Liver (tissue), 9 donors: ENCODE measurements around the gene CCDC9B. TPM values are rescaled to one million over a fixed set of nuclear protein-coding genes. Genes with fewer than 3 reads are reported as not detected.

Experiments used
- DNase-seq: peaks from one replicate; pipeline ENCODE4 v3.0.0-alpha.2; 2017; ENCODE audit warnings: low spot score
- H3K27ac ChIP-seq, 2 donors: one replicate each; pipeline ENCODE4 v1.7.0; 2013; ENCODE audit warnings: inconsistent platforms in 2 of 2, low read length in 2 of 2, control low read depth in 1 of 2, low read depth in 1 of 2, mild to moderate bottlenecking in 1 of 2
- H3K27me3 ChIP-seq, 4 donors: one replicate each; pipeline versions ENCODE4 v1.6.1 to v1.7.0; 2013; ENCODE audit warnings: low read length in 3 of 4, inconsistent platforms in 1 of 4, mild to moderate bottlenecking in 1 of 4, moderate library complexity in 1 of 4; ENCODE audit not compliant: control insufficient read depth in 4 of 4, insufficient read depth in 4 of 4
- H3K36me3 ChIP-seq, 4 donors: one replicate each; pipeline versions ENCODE4 v1.6.1 to v1.7.0; 2013; ENCODE audit warnings: low read length in 3 of 4, mild to moderate bottlenecking in 3 of 4, low read depth in 1 of 4, moderate library complexity in 1 of 4; ENCODE audit not compliant: control insufficient read depth in 4 of 4, insufficient read depth in 3 of 4
- H3K4me1 ChIP-seq, 4 donors: one replicate each; pipeline versions ENCODE4 v1.6.1 to v1.7.0; 2013; ENCODE audit warnings: low read length in 3 of 4, mild to moderate bottlenecking in 3 of 4, moderate library complexity in 1 of 4; ENCODE audit not compliant: control insufficient read depth in 4 of 4, insufficient read depth in 4 of 4
- H3K4me3 ChIP-seq, 3 donors: one replicate each; pipeline versions ENCODE4 v1.6.1 to v1.7.0; 2013; ENCODE audit warnings: low read length in 3 of 3, control low read depth in 1 of 3, low read depth in 1 of 3, mild to moderate bottlenecking in 1 of 3
- H3K9ac ChIP-seq, 2 donors: one replicate each; pipeline ENCODE4 v1.7.0; 2013; ENCODE audit warnings: low read length in 2 of 2, mild to moderate bottlenecking in 2 of 2, moderate library complexity in 2 of 2, control low read depth in 1 of 2, low read depth in 1 of 2
- H3K9me3 ChIP-seq, 4 donors: one replicate each; pipeline versions ENCODE4 v1.6.1 to v1.7.0; 2013; ENCODE audit warnings: low read length in 3 of 4; ENCODE audit not compliant: control insufficient read depth in 4 of 4
- EGR1 ChIP-seq, 2 donors: IDR thresholded peaks; 2 replicates each; pipeline ENCODE4 v1.6.1; 2016 to 2018; ENCODE audit warnings: antibody characterized with exemption in 2 of 2, low read depth in 2 of 2
- FOXA1 ChIP-seq: IDR thresholded peaks from 2 replicates; pipeline ENCODE4 v1.6.1; 2016; ENCODE audit warnings: antibody characterized with exemption
- FOXA2 ChIP-seq: IDR thresholded peaks from 2 replicates; pipeline ENCODE4 v1.6.1; 2016; ENCODE audit warnings: antibody characterized with exemption
- GABPA ChIP-seq, 2 donors: IDR thresholded peaks in 1 of 2; conservative IDR thresholded peaks in 1 of 2; 2 replicates each; pipeline ENCODE4 v1.6.1; 2016; ENCODE audit warnings: antibody characterized with exemption in 2 of 2, mild to moderate bottlenecking in 1 of 2, moderate library complexity in 1 of 2
- HNF4A ChIP-seq, 2 donors: conservative IDR thresholded peaks; 2 replicates each; pipeline ENCODE4 v1.6.1; 2016; ENCODE audit warnings: antibody characterized with exemption in 2 of 2, mild to moderate bottlenecking in 2 of 2
- HNF4G ChIP-seq: IDR thresholded peaks from 2 replicates; pipeline ENCODE4 v1.6.1; 2016; ENCODE audit warnings: antibody characterized with exemption
- JUND ChIP-seq, 2 donors: IDR thresholded peaks; 2 replicates each; pipeline ENCODE4 v1.6.1; 2016; ENCODE audit warnings: antibody characterized with exemption in 2 of 2
- NR2F2 ChIP-seq: IDR thresholded peaks from 2 replicates; pipeline ENCODE4 v1.6.1; 2016; ENCODE audit warnings: antibody characterized with exemption
- RAD21 ChIP-seq, 2 donors: IDR thresholded peaks; 2 replicates each; pipeline ENCODE4 v1.6.1; 2016; ENCODE audit warnings: antibody characterized with exemption in 2 of 2, mild to moderate bottlenecking in 2 of 2
- RXRA ChIP-seq, 2 donors: IDR thresholded peaks; 2 replicates each; pipeline ENCODE4 v1.6.1; 2017 to 2018; ENCODE audit warnings: antibody characterized with exemption in 2 of 2, mild to moderate bottlenecking in 1 of 2
- SP1 ChIP-seq: IDR thresholded peaks from 2 replicates; pipeline ENCODE4 v1.6.1; 2018; ENCODE audit warnings: antibody characterized with exemption, mild to moderate bottlenecking
- TAF1 ChIP-seq: conservative IDR thresholded peaks from 2 replicates; pipeline ENCODE4 v1.6.1; 2016; ENCODE audit warnings: antibody characterized with exemption, mild to moderate bottlenecking
- YY1 ChIP-seq: IDR thresholded peaks from 2 replicates; pipeline ENCODE4 v1.6.1; 2016; ENCODE audit warnings: antibody characterized with exemption, mild to moderate bottlenecking
- WGBS: extraction: QIAGEN DNeasy Blood & Tissue Kit; methylation state at CpG from one replicate; pipeline ENCODE4 v1.1.7; 2013; 5-methylcytosine and 5-hydroxymethylcytosine counted together
- polyA plus RNA-seq, 2 donors: library from polyadenylated mRNA; stranded (reverse) in 1 of 2; unstranded in 1 of 2; fragments of 200-250 nt in 1 of 2; fragments of >200 nt in 1 of 2; fragmentation: Nextera tagmentation in 1 of 2; extraction: Ambion mirVana in 1 of 2; gene quantifications; one replicate each; pipeline versions ENCODE4 v1.2.1 to v1.2.3, GENCODE V29; 2013 to 2015
- total RNA-seq, 2 donors: library from RNA; depleted of rRNA; stranded (reverse); fragments of >200 nt; gene quantifications; one replicate each; pipeline ENCODE4 v1.2.3, GENCODE V29; 2014
- TF ChIP-seq, protein P1 (sequence below): IDR thresholded peaks from 2 replicates; pipeline ENCODE4 v1.6.1; 2016; ENCODE audit warnings: antibody characterized with exemption
- TF ChIP-seq, protein P2 (sequence below): IDR thresholded peaks from 2 replicates; pipeline ENCODE4 v1.6.1; 2016; ENCODE audit warnings: antibody characterized with exemption, mild to moderate bottlenecking
- TF ChIP-seq, protein P3 (sequence below): IDR thresholded peaks from 2 replicates; pipeline ENCODE4 v1.6.1; 2016; ENCODE audit warnings: antibody characterized with exemption
- TF ChIP-seq, protein P4 (sequence below): fragments of 150-350 bp; IDR thresholded peaks from 2 replicates; pipeline ENCODE4 v1.5.1; 2017; ENCODE audit warnings: improper control_type of control experiment, low read depth, low read length; ENCODE audit not compliant: missing input control
- TF ChIP-seq, protein P5 (sequence below): IDR thresholded peaks from 2 replicates; pipeline ENCODE4 v1.6.1; 2016; ENCODE audit warnings: antibody characterized with exemption
- donor health status: healthy.
- donor health status: healthy.
- donor health status: healthy.
- donor health status: healthy.
- donor health status: healthy.

CCDC9B gene
- total and polyA plus RNA-seq, 4 donors = 0.43 to 4.4 (median 0.73) TPM

DNA sequence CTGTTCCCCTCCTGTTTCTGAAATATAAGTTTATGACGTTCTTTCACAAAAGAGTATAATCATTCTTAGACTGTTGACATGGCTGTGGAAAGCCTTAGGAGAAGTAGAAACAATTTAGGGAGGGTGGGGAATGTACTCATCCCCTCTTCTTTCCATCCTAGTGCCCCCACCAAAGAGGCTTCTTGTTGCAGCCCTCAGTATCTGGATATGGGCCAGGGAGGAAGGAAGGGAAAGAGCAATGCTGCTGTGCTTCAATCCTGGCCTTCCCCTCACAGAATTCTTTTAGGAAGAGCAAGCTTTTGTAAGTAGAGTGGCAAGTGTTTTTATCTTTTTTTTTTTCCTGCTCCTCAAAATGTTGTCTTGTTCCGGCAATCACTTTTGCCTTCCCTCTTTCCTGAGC is 15.6 kb downstream of the CCDC9B start:
- peaks cover 0 to 1% (median 0%) of the 10 kb centered on the region in 4 donors for H3K36me3 ChIP-seq
- H3K9ac ChIP-seq = no peak overlapping the region
- H3K27ac ChIP-seq = no peak overlapping the region
- H3K27me3 ChIP-seq = no peaks in the 10 kb centered on the region
- no peak overlapping the region for H3K4me3 ChIP-seq
- DNase-seq = no peak
- TF ChIP-seq, protein P1, sequence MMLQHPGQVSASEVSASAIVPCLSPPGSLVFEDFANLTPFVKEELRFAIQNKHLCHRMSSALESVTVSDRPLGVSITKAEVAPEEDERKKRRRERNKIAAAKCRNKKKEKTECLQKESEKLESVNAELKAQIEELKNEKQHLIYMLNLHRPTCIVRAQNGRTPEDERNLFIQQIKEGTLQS = no peak
- TF ChIP-seq, protein P2, sequence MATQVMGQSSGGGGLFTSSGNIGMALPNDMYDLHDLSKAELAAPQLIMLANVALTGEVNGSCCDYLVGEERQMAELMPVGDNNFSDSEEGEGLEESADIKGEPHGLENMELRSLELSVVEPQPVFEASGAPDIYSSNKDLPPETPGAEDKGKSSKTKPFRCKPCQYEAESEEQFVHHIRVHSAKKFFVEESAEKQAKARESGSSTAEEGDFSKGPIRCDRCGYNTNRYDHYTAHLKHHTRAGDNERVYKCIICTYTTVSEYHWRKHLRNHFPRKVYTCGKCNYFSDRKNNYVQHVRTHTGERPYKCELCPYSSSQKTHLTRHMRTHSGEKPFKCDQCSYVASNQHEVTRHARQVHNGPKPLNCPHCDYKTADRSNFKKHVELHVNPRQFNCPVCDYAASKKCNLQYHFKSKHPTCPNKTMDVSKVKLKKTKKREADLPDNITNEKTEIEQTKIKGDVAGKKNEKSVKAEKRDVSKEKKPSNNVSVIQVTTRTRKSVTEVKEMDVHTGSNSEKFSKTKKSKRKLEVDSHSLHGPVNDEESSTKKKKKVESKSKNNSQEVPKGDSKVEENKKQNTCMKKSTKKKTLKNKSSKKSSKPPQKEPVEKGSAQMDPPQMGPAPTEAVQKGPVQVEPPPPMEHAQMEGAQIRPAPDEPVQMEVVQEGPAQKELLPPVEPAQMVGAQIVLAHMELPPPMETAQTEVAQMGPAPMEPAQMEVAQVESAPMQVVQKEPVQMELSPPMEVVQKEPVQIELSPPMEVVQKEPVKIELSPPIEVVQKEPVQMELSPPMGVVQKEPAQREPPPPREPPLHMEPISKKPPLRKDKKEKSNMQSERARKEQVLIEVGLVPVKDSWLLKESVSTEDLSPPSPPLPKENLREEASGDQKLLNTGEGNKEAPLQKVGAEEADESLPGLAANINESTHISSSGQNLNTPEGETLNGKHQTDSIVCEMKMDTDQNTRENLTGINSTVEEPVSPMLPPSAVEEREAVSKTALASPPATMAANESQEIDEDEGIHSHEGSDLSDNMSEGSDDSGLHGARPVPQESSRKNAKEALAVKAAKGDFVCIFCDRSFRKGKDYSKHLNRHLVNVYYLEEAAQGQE = no peak
- TF ChIP-seq YY1 = no peak
- peaks cover 0 to 11% (median 6%) of the 10 kb centered on the region in 4 donors for H3K4me1 ChIP-seq
- WGBS = 68% methylated on average over 2 of the region's 2 CpGs
- no peaks in the 10 kb centered on the region for H3K9me3 ChIP-seq

DNA sequence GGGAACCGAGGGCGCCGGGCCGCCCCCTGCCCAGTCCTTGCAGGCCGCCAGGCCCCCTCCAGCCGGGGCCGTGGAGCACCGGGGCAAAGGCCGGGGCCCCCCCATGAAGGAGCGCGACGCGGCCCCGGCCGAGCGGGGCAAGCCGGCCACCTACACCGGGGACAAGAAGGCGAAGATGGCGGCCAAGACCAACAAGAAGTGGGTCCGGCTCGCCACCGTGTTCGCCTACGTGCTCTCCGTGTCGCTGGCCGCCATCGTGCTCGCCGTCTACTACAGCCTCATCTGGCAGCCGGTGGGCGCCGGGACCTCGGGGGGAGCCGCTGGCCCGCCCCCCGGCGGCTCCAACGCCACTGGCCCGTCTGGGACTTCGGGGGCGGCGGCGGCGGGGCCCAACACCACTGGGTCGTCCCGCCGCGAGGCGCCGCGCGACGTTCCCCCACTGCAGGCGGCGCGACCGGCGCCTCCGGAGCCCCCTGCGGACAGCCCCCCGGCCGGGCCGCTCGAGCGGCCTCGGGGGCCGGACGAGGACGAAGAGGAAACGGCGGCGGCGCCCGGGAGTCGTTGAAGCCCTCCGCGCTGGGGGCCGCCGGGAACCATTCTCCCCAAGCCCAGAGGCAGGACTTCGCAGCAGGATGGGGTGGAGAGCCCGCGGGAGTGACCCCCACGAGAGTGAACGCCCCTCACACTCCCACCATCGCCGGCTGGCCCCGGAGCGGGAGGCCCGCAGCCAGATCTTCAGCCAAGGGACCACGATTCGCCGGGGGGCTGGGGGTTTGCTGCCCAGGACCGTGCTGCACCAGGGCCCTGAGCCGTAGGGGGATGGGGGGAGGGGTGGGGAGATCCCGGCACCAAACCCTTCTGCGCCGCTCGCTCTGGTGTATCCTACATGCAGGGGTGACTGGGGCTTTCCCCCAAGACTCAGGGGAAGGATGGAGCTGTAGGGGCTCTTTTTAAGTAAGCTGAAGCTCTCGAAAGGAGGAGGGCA is 16.5 kb downstream of the CCDC9B start:
- 8% methylated on average over 101 of the region's 101 CpGs for WGBS
- DNase-seq = no peak

More for the DNA sequence above, 16.5 kb downstream of the CCDC9B start:
- H3K9ac ChIP-seq = peak overlapping the region in 1 of 2 donors; percentile 19
- peaks cover 0 to 1% (median 0%) of the 10 kb centered on the region in 4 donors for H3K36me3 ChIP-seq
- peak overlapping the region; percentile 19 to 37 for H3K27ac ChIP-seq
- no peaks in the 10 kb centered on the region for H3K9me3 ChIP-seq
- H3K27me3 ChIP-seq = no peaks in the 10 kb centered on the region
- H3K4me1 ChIP-seq = peaks cover 0 to 11% (median 6%) of the 10 kb centered on the region in 4 donors
- no peak for TF ChIP-seq GABPA (IDR thresholded peaks at IDR 0.05 in 1 of 2, conservative IDR thresholded peaks at IDR 0.05 in 1 of 2)
- no peak for TF ChIP-seq FOXA1
- TF ChIP-seq RAD21 (IDR thresholded peaks at IDR 0.05) = no peak
- no peak for TF ChIP-seq RXRA (IDR thresholded peaks at IDR 0.05)
- TF ChIP-seq SP1 = no peak
- no peak for TF ChIP-seq FOXA2
- TF ChIP-seq, protein P3, sequence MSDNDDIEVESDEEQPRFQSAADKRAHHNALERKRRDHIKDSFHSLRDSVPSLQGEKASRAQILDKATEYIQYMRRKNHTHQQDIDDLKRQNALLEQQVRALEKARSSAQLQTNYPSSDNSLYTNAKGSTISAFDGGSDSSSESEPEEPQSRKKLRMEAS = no peak
- TF ChIP-seq YY1 = no peak
- TF ChIP-seq JUND (IDR thresholded peaks at IDR 0.05) = no peak
- no peak for TF ChIP-seq HNF4G
- TF ChIP-seq, protein P2 = no peak
- TF ChIP-seq, protein P1 = no peak
- no peak for TF ChIP-seq HNF4A (conservative IDR thresholded peaks at IDR 0.05)
- TF ChIP-seq EGR1 (IDR thresholded peaks at IDR 0.05; ENCODE audit: low read depth in 2 of 2) = no peak
- TF ChIP-seq TAF1 = no peak
- TF ChIP-seq, protein P4, sequence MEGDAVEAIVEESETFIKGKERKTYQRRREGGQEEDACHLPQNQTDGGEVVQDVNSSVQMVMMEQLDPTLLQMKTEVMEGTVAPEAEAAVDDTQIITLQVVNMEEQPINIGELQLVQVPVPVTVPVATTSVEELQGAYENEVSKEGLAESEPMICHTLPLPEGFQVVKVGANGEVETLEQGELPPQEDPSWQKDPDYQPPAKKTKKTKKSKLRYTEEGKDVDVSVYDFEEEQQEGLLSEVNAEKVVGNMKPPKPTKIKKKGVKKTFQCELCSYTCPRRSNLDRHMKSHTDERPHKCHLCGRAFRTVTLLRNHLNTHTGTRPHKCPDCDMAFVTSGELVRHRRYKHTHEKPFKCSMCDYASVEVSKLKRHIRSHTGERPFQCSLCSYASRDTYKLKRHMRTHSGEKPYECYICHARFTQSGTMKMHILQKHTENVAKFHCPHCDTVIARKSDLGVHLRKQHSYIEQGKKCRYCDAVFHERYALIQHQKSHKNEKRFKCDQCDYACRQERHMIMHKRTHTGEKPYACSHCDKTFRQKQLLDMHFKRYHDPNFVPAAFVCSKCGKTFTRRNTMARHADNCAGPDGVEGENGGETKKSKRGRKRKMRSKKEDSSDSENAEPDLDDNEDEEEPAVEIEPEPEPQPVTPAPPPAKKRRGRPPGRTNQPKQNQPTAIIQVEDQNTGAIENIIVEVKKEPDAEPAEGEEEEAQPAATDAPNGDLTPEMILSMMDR = no peak
- TF ChIP-seq, protein P5, sequence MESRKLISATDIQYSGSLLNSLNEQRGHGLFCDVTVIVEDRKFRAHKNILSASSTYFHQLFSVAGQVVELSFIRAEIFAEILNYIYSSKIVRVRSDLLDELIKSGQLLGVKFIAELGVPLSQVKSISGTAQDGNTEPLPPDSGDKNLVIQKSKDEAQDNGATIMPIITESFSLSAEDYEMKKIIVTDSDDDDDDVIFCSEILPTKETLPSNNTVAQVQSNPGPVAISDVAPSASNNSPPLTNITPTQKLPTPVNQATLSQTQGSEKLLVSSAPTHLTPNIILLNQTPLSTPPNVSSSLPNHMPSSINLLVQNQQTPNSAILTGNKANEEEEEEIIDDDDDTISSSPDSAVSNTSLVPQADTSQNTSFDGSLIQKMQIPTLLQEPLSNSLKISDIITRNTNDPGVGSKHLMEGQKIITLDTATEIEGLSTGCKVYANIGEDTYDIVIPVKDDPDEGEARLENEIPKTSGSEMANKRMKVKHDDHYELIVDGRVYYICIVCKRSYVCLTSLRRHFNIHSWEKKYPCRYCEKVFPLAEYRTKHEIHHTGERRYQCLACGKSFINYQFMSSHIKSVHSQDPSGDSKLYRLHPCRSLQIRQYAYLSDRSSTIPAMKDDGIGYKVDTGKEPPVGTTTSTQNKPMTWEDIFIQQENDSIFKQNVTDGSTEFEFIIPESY = no peak
- no peak for TF ChIP-seq NR2F2
- H3K4me3 ChIP-seq = peak overlapping the region; percentile 31 to 86 (median 74)
